A673 (cell line): ENCODE measurements around the gene MLIP.

ENCODE experiments used
- EZH2 ChIP-seq: fragments of 200-600 bp; sonication (generic); IDR thresholded peaks from 2 replicates; pipeline ENCODE4 v1.6.1; 2017; ENCODE audit warnings: borderline replicate concordance, low read depth, mild to moderate bottlenecking, mixed read lengths, antibody characterized with exemption, low read length; ENCODE audit not compliant: poor library complexity, severe bottlenecking
- TF ChIP-seq, protein P1 (sequence below): fragments of 300-800, 200-600 bp; sonication (generic); conservative IDR thresholded peaks from 2 replicates; pipeline ENCODE4 v1.5.1; 2017; ENCODE audit warnings: low read depth, mild to moderate bottlenecking, antibody characterized with exemption, low read length, moderate library complexity, mixed read lengths

DNA sequence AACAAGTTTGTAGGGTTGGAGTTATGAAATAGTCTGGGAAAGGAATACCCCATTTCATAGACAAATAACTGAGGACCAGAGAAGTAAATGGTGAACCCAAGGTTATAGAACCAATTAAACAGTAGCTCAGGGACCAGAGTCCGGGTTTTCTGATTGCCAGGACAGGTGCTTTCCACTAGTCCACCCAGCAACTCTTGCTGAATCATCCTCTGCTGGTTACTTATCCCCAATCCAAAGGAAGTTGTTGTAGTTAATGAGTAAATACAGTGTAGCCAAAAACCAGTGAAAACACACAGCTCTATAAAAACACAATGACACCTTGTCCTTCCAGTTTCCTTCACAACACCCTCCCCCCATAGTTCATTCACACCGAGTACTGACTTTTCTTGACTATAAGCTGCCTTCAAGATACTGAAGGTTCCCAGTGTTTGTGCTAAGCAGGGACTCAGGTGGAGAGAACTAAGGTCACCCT lies 196.2 kb downstream of the MLIP start:
- TF ChIP-seq, protein P1, sequence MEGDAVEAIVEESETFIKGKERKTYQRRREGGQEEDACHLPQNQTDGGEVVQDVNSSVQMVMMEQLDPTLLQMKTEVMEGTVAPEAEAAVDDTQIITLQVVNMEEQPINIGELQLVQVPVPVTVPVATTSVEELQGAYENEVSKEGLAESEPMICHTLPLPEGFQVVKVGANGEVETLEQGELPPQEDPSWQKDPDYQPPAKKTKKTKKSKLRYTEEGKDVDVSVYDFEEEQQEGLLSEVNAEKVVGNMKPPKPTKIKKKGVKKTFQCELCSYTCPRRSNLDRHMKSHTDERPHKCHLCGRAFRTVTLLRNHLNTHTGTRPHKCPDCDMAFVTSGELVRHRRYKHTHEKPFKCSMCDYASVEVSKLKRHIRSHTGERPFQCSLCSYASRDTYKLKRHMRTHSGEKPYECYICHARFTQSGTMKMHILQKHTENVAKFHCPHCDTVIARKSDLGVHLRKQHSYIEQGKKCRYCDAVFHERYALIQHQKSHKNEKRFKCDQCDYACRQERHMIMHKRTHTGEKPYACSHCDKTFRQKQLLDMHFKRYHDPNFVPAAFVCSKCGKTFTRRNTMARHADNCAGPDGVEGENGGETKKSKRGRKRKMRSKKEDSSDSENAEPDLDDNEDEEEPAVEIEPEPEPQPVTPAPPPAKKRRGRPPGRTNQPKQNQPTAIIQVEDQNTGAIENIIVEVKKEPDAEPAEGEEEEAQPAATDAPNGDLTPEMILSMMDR, result no peak
- no peak for TF ChIP-seq EZH2
